HepG2 (cell line): Measurements from ENCODE around the gene CCRL2. TPM values are rescaled to one million over a fixed set of nuclear protein-coding genes. Genes with fewer than 3 reads are reported as not detected.
A peak's percentile ranks its signal among the peaks of the same experiment; 100 is the strongest.

Experiments used
- ATAC-seq: fragments of 200-7000 bp; cut with Tn5 transposase; 3 replicates; pipeline ENCODE4 v1.9.1; 2020; ENCODE audit warnings: mild to moderate bottlenecking, moderate library complexity
- BruUV-seq: library from RNA; stranded (reverse); fragments of 400-500 nt; replicated peaks from 2 replicates; lab custom pipeline; 2021; lab: Mats Ljungman, UMichigan
- CTCF ChIA-PET: fragments of 300-600 bp; formaldehyde crosslinking; extraction: SDS; loops from one replicate; lab custom pipeline; 2021; ENCODE audit warnings: low total read pairs, inconsistent platforms, low intra/inter-chr PET ratio; lab: Yijun Ruan, JAX
- POLR2A ChIA-PET: fragments of 350-600 bp; sonication (Branson Sonifier 250); formaldehyde crosslinking; loops from one replicate; lab custom pipeline; 2020; ENCODE audit warnings: antibody characterized with exemption, inconsistent platforms; lab: Yijun Ruan, JAX
- DNase-seq: peaks from one replicate; pipeline ENCODE4 v3.0.0-alpha.2; 2015; ENCODE audit warnings: low spot score
- FAIRE-seq: peaks from 3 replicates; lab custom pipeline; 2011; peaks lifted over from hg19 to GRCh38; lab: Jason Lieb, UNC
- H2AFZ ChIP-seq: one replicate; pipeline ENCODE4 v1.6.1; 2011; ENCODE audit warnings: low read length, inconsistent platforms
- H3K27ac ChIP-seq: fragments of 300-600 bp; 3 replicates; pipeline ENCODE4 v1.8.0; 2011; ENCODE audit warnings: mixed run types, mild to moderate bottlenecking, mixed read lengths, low read length, inconsistent platforms; ENCODE audit not compliant: insufficient read depth; ENCODE audit errors: extremely low read length
- H3K27me3 ChIP-seq, 2 experiments: fragments of 200-600 bp in 1 of 2; 2 replicates in 1 of 2; 3 replicates in 1 of 2; pipeline versions ENCODE4 v1.6.0 to v1.8.0; 2011; ENCODE audit warnings: low read length in 2 of 2, mild to moderate bottlenecking in 2 of 2, moderate library complexity in 2 of 2, inconsistent platforms in 1 of 2; ENCODE audit not compliant: insufficient read depth in 2 of 2, control insufficient read depth in 1 of 2
- H3K36me3 ChIP-seq, 2 experiments: fragments of 200-600 bp in 1 of 2; replicated peaks in 1 of 2; 2 replicates in 1 of 2; 3 replicates in 1 of 2; pipeline versions ENCODE4 v1.5.1 to v1.8.0; 2011; ENCODE audit warnings: low read length in 2 of 2, inconsistent platforms in 1 of 2; ENCODE audit not compliant: insufficient read depth in 2 of 2, control insufficient read depth in 1 of 2
- H3K4me1 ChIP-seq: 2 replicates; pipeline ENCODE4 v1.5.1; 2012; ENCODE audit warnings: low read length, inconsistent platforms; ENCODE audit not compliant: insufficient read depth
- H3K4me2 ChIP-seq: 2 replicates; pipeline ENCODE4 v1.6.0; 2011; ENCODE audit warnings: low read depth, low read length, inconsistent platforms
- H3K4me3 ChIP-seq, 3 experiments: fragments of 200-600 bp in 1 of 3; sonication (generic), shearing (Covaris generic) in 1 of 3; replicated peaks in 1 of 3; 2 replicates each; pipeline ENCODE4 v1.5.1; 2011 to 2016; ENCODE audit warnings: low read length in 3 of 3, inconsistent platforms in 2 of 3, low read depth in 2 of 3, mild to moderate bottlenecking in 2 of 3, control low read depth in 1 of 3, mixed read lengths in 1 of 3; ENCODE audit not compliant: insufficient read depth in 1 of 3
- H3K79me2 ChIP-seq: one replicate; pipeline ENCODE4 v1.6.1; 2011; ENCODE audit warnings: low read length, inconsistent platforms; ENCODE audit not compliant: insufficient read depth
- H3K9ac ChIP-seq: 2 replicates; pipeline ENCODE4 v1.6.0; 2011; ENCODE audit warnings: mild to moderate bottlenecking, low read depth, low read length, inconsistent platforms; ENCODE audit not compliant: insufficient read depth
- H3K9me3 ChIP-seq: 2 replicates; pipeline ENCODE4 v1.5.1; 2012; ENCODE audit warnings: mild to moderate bottlenecking, low read length
- H4K20me1 ChIP-seq: 2 replicates; pipeline ENCODE4 v1.6.0; 2011; ENCODE audit warnings: inconsistent platforms, mild to moderate bottlenecking, low read length, moderate library complexity; ENCODE audit not compliant: insufficient read depth
- HNRNPL ChIP-seq: fragments of 200-400 bp; formaldehyde crosslinking; IDR thresholded peaks from 2 replicates; pipeline ENCODE4 v1.6.1; 2017; ENCODE audit warnings: mild to moderate bottlenecking, low read depth, low read length
- MYNN ChIP-seq: sonication (generic); formaldehyde crosslinking; IDR thresholded peaks from 2 replicates; pipeline ENCODE4 v1.4.0; 2020; ENCODE audit warnings: mild to moderate bottlenecking, low read depth, missing genetic modification reagents
- NONO ChIP-seq, 2 experiments: fragments of 450-650 bp in 1 of 2; sonication (generic) in 1 of 2; formaldehyde crosslinking in 1 of 2; IDR thresholded peaks in 1 of 2; conservative IDR thresholded peaks in 1 of 2; 2 replicates each; pipeline versions ENCODE4 v1.6.1 to v1.8.0; 2017 to 2022; ENCODE audit warnings: mild to moderate bottlenecking in 1 of 2, missing genetic modification reagents in 1 of 2, moderate library complexity in 1 of 2
- ONECUT2 ChIP-seq: sonication (generic); formaldehyde crosslinking; IDR thresholded peaks from 2 replicates; pipeline ENCODE4 v1.4.0; 2020; ENCODE audit warnings: missing genetic modification reagents
- SOX13 ChIP-seq, 3 experiments: fragments of 450-650 bp in 1 of 3; sonication (generic) in 1 of 3; formaldehyde crosslinking in 1 of 3; IDR thresholded peaks in 2 of 3; conservative IDR thresholded peaks in 1 of 3; 2 replicates each; pipeline versions ENCODE4 v1.5.0 to v1.6.1; 2016 to 2020; ENCODE audit warnings: antibody characterized with exemption in 1 of 3, mild to moderate bottlenecking in 1 of 3, missing compliant biosample characterization in 1 of 3, missing genetic modification reagents in 1 of 3, moderate library complexity in 1 of 3
- SOX5 ChIP-seq: IDR thresholded peaks from 2 replicates; pipeline ENCODE4 v1.6.1; 2016; ENCODE audit warnings: borderline replicate concordance
- WGBS: methylation state at CpG from one replicate; pipeline ENCODE4 v1.1.6; 2017; ENCODE audit warnings: low lambda C conversion rate; 5-methylcytosine and 5-hydroxymethylcytosine counted together
- in situ Hi-C: cut with HindIII; loops from 2 replicates; pipeline ENCODE4 v1.10.0; 2017; ENCODE audit warnings: low pct_unique_long_range_greater_than_20kb; ENCODE audit not compliant: extremely low pct_ligation_motif_present
- intact Hi-C: fragments of 100-400 bp; cut with micrococcal nuclease; formaldehyde crosslinking; loops from one replicate; pipeline ENCODE4 v1.10.0; 2022; ENCODE audit not compliant: unreplicated experiment
- polyA plus RNA-seq, 8 experiments: library from polyadenylated mRNA; depleted of rRNA in 3 of 8; stranded (reverse) in 7 of 8; unstranded in 1 of 8; fragments of >200 nt; fragmentation: Illumina TruSeq in 4 of 8; extraction: Trizol in 4 of 8; gene quantifications; 2 replicates each; pipeline versions ENCODE4 v1.2.1 to v1.2.3, GENCODE V29; 2011 to 2016; ENCODE audit warnings: low read depth in 4 of 8, missing spikeins in 1 of 8, mixed read lengths in 1 of 8; ENCODE audit not compliant: insufficient read depth in 1 of 8
- total RNA-seq, 5 experiments: library from RNA; depleted of rRNA; stranded (reverse); fragments of >200 nt; fragmentation: Illumina TruSeq; extraction: Trizol; gene quantifications; 2 replicates each; pipeline ENCODE4 v1.2.3, GENCODE V29; 2016; ENCODE audit warnings: low read depth in 1 of 5
- TF ChIP-seq, protein P1 (sequence below): sonication (generic); formaldehyde crosslinking; IDR thresholded peaks from 2 replicates; pipeline ENCODE4 v1.4.0; 2020; ENCODE audit warnings: missing genetic modification reagents
- TF ChIP-seq, protein P2 (sequence below): sonication (generic); formaldehyde crosslinking; IDR thresholded peaks from 2 replicates; pipeline ENCODE4 v1.4.0; 2020; ENCODE audit warnings: missing genetic modification reagents
- TF ChIP-seq, protein P3 (sequence below), 2 experiments: fragments of 450-650 bp in 1 of 2; sonication (generic) in 1 of 2; formaldehyde crosslinking; IDR thresholded peaks; 2 replicates each; pipeline versions ENCODE4 v1.5.0 to v1.8.0; 2020 to 2022; ENCODE audit warnings: mild to moderate bottlenecking in 1 of 2, missing genetic modification reagents in 1 of 2
- TF ChIP-seq, protein P4 (sequence below): sonication (generic); formaldehyde crosslinking; IDR thresholded peaks from 2 replicates; pipeline ENCODE4 v1.5.0; 2020; ENCODE audit warnings: mild to moderate bottlenecking, missing genetic modification reagents, moderate library complexity

The CCRL2 gene
- total and polyA plus RNA-seq, 2 of the 13 experiments (the other 11 are each of a cell fraction or from before 2014, with no cell fraction given) = not detected

DNA sequence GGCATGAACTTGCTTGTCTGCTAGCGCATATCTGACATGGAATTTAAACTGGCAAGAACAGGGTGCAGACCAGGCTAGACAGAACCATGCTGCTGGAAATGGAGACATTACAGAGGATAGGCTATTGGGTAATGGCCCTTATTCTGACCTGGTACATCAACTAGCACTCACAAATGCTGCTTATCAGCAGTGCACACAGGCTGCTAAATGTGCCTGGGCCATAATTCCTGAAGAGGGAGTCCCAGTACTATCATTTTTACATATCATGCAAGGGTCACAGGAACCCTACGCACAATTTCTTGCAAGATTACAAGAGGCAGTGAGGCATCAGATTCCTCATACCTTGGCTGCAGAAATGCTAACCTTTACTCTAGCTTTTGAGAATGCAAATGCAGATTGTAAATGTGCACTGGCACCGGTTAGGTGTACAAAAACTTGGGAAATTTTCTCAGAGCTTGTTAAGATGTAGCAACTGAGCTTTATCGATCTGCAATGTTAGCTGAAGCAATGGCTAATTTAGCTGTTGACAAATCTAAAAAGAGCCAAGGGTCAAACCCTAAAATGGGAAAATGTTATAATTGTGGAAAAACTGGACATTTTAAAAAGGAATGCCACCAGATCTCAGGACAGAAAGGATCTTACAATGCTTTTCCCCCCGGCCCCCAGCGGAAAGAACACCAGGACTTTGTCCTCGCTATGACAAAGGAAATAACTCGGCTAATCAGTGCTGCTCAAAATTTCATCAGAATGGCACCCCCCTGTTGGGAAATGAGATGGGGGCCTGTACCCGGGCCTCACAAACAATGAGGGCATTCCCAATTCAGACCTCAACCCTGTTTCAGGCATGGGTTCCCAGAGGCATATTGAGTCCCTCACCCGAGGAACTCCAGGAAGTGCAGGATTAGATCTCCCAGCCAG lies 21.1 kb downstream of the CCRL2 start:
- no TSS peak for BruUV-seq
- H3K4me3 ChIP-seq = no peak overlapping the region
- CTCF ChIA-PET = no interaction called here
- no peaks in the 10 kb centered on the region; a peak in 1 of 5 replicates for H3K27me3 ChIP-seq
- peak; percentile 50 for ATAC-seq
- in situ Hi-C loops (no loop called here), intact Hi-C loops (no loop called here)
- no peaks in the 10 kb centered on the region for H3K79me2 ChIP-seq
- POLR2A ChIA-PET = no interaction called here
- H3K9me3 ChIP-seq = no peaks in the 10 kb centered on the region
- peak overlapping the region; percentile 24; the same call in 1 of the 2 replicates for H3K4me2 ChIP-seq
- H3K4me1 ChIP-seq = peaks cover 13% of the 10 kb centered on the region
- FAIRE-seq = no peak
- no peaks in the 10 kb centered on the region for H4K20me1 ChIP-seq
- WGBS = 2% methylated on average over 8 of the region's 10 CpGs
- H2AFZ ChIP-seq = no peak overlapping the region
- H3K9ac ChIP-seq = no peak overlapping the region
- peak; percentile 10 for DNase-seq
- H3K36me3 ChIP-seq = no peaks in the 10 kb centered on the region
- H3K27ac ChIP-seq = no peak overlapping the region
- no peak for TF ChIP-seq MYNN
- TF ChIP-seq, protein P1, sequence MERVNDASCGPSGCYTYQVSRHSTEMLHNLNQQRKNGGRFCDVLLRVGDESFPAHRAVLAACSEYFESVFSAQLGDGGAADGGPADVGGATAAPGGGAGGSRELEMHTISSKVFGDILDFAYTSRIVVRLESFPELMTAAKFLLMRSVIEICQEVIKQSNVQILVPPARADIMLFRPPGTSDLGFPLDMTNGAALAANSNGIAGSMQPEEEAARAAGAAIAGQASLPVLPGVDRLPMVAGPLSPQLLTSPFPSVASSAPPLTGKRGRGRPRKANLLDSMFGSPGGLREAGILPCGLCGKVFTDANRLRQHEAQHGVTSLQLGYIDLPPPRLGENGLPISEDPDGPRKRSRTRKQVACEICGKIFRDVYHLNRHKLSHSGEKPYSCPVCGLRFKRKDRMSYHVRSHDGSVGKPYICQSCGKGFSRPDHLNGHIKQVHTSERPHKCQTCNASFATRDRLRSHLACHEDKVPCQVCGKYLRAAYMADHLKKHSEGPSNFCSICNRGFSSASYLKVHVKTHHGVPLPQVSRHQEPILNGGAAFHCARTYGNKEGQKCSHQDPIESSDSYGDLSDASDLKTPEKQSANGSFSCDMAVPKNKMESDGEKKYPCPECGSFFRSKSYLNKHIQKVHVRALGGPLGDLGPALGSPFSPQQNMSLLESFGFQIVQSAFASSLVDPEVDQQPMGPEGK (CRISPR knock-in tag) = peak; percentile 54; the same call in 1 of the 2 replicates
- peak; percentile 23; the same call in 1 of the 2 replicates for TF ChIP-seq ONECUT2 (CRISPR knock-in tag)
- TF ChIP-seq SOX13 (IDR thresholded peaks at IDR 0.05) = no peak
- TF ChIP-seq SOX13 (CRISPR knock-in tag; conservative IDR thresholded peaks at IDR 0.05 in 1 of 2, IDR thresholded peaks at IDR 0.05 in 1 of 2) = peak in 1 of 2 experiments; percentile 47; a peak in 2 of 4 replicates
- peak; percentile 33; the same call in 1 of the 2 replicates for TF ChIP-seq SOX5 (CRISPR knock-in tag)
- TF ChIP-seq, protein P2, sequence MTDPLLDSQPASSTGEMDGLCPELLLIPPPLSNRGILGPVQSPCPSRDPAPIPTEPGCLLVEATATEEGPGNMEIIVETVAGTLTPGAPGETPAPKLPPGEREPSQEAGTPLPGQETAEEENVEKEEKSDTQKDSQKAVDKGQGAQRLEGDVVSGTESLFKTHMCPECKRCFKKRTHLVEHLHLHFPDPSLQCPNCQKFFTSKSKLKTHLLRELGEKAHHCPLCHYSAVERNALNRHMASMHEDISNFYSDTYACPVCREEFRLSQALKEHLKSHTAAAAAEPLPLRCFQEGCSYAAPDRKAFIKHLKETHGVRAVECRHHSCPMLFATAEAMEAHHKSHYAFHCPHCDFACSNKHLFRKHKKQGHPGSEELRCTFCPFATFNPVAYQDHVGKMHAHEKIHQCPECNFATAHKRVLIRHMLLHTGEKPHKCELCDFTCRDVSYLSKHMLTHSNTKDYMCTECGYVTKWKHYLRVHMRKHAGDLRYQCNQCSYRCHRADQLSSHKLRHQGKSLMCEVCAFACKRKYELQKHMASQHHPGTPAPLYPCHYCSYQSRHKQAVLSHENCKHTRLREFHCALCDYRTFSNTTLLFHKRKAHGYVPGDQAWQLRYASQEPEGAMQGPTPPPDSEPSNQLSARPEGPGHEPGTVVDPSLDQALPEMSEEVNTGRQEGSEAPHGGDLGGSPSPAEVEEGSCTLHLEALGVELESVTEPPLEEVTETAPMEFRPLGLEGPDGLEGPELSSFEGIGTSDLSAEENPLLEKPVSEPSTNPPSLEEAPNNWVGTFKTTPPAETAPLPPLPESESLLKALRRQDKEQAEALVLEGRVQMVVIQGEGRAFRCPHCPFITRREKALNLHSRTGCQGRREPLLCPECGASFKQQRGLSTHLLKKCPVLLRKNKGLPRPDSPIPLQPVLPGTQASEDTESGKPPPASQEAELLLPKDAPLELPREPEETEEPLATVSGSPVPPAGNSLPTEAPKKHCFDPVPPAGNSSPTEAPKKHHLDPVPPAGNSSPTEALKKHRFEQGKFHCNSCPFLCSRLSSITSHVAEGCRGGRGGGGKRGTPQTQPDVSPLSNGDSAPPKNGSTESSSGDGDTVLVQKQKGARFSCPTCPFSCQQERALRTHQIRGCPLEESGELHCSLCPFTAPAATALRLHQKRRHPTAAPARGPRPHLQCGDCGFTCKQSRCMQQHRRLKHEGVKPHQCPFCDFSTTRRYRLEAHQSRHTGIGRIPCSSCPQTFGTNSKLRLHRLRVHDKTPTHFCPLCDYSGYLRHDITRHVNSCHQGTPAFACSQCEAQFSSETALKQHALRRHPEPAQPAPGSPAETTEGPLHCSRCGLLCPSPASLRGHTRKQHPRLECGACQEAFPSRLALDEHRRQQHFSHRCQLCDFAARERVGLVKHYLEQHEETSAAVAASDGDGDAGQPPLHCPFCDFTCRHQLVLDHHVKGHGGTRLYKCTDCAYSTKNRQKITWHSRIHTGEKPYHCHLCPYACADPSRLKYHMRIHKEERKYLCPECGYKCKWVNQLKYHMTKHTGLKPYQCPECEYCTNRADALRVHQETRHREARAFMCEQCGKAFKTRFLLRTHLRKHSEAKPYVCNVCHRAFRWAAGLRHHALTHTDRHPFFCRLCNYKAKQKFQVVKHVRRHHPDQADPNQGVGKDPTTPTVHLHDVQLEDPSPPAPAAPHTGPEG (CRISPR knock-in tag) = no peak
- TF ChIP-seq NONO (IDR thresholded peaks at IDR 0.05) = no peak
- TF ChIP-seq NONO (CRISPR knock-in tag; conservative IDR thresholded peaks at IDR 0.05) = no peak
- TF ChIP-seq, protein P3, sequence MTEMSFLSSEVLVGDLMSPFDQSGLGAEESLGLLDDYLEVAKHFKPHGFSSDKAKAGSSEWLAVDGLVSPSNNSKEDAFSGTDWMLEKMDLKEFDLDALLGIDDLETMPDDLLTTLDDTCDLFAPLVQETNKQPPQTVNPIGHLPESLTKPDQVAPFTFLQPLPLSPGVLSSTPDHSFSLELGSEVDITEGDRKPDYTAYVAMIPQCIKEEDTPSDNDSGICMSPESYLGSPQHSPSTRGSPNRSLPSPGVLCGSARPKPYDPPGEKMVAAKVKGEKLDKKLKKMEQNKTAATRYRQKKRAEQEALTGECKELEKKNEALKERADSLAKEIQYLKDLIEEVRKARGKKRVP (CRISPR knock-in tag; IDR thresholded peaks at IDR 0.05) = 0 out of 4 replicates have a peak, but pooled peaks of 1 of the 2 experiments have one; percentile 20
- no peak for TF ChIP-seq HNRNPL
- TF ChIP-seq, protein P4, sequence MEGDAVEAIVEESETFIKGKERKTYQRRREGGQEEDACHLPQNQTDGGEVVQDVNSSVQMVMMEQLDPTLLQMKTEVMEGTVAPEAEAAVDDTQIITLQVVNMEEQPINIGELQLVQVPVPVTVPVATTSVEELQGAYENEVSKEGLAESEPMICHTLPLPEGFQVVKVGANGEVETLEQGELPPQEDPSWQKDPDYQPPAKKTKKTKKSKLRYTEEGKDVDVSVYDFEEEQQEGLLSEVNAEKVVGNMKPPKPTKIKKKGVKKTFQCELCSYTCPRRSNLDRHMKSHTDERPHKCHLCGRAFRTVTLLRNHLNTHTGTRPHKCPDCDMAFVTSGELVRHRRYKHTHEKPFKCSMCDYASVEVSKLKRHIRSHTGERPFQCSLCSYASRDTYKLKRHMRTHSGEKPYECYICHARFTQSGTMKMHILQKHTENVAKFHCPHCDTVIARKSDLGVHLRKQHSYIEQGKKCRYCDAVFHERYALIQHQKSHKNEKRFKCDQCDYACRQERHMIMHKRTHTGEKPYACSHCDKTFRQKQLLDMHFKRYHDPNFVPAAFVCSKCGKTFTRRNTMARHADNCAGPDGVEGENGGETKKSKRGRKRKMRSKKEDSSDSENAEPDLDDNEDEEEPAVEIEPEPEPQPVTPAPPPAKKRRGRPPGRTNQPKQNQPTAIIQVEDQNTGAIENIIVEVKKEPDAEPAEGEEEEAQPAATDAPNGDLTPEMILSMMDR (CRISPR knock-in tag) = peak; percentile 15; the same call in 1 of the 2 replicates
